ENCODE data around the gene SLC31A1.

Gene SLC31A1

GRCh38 chr9:113309204-113309813 is 88.0 kb downstream of the SLC31A1 start:
- peak; percentile 51 for DNase-seq

GRCh38 chr9:113310538-113310937 is 89.2 kb downstream of the SLC31A1 start:
- DNase-seq, result no peak

- DNase-seq, result no peak
Measured at GRCh38 chr9:113311961-113312360, 90.6 kb downstream of the SLC31A1 start.

- DNase-seq, result no peak
Measured at GRCh38 chr9:113313261-113313660, 91.9 kb downstream of the SLC31A1 start.

All from CD4-positive, alpha-beta T cell treated with Interleukin-12 subunit alpha and Interleukin-12 subunit beta, for 1 hour (primary cell).